GM18873 (cell line): ENCODE measurements around the gene POU2AF3.
"Not testable (repeated sequence)": the region's sequence is repeated elsewhere in the genome, so short reads cannot be mapped to it uniquely, and the experiment has no call there.

Experiments
- ATAC-seq: cut with Tn5 transposase; IDR thresholded peaks from one replicate; pipeline ENCODE4 v1.9.1; 2021; ENCODE audit warnings: mild to moderate bottlenecking, moderate library complexity, moderate number of reproducible peaks; ENCODE audit not compliant: unreplicated experiment, low FRiP score

The POU2AF3 gene

GRCh38 chr11:111298413-111299100 lies at the start of gene POU2AF3:
Gene POU2AF3, plus strand, starts transcription at chr11:111298546. Its CDS starts 36 bp downstream, at chr11:111298582.
- ATAC-seq, result no peak

GRCh38 chr11:111250936-111251335 lies 47.4 kb upstream of the POU2AF3 start:
- no peak for ATAC-seq

- no peak for ATAC-seq
These were observed 45.2 kb upstream of the POU2AF3 start for GRCh38 chr11:111253131-111253530.

GRCh38 chr11:111253630-111254029 lies 44.7 kb upstream of the POU2AF3 start:
- ATAC-seq, result no peak

- ATAC-seq, result no peak
These were observed 40.3 kb upstream of the POU2AF3 start for GRCh38 chr11:111258046-111258445.

GRCh38 chr11:111259896-111260295 lies 38.5 kb upstream of the POU2AF3 start:
- no peak for ATAC-seq

GRCh38 chr11:111260811-111261210 lies 37.5 kb upstream of the POU2AF3 start:
- ATAC-seq, result no peak

GRCh38 chr11:111264646-111265045 lies 33.7 kb upstream of the POU2AF3 start:
- no peak for ATAC-seq

GRCh38 chr11:111265421-111265820 lies 32.9 kb upstream of the POU2AF3 start:
- ATAC-seq, result no peak

GRCh38 chr11:111268303-111268702 lies 30.0 kb upstream of the POU2AF3 start:
- ATAC-seq, result not testable (repeated sequence)

GRCh38 chr11:111269146-111269868 lies 29.0 kb upstream of the POU2AF3 start:
- ATAC-seq, result no peak

GRCh38 chr11:111272420-111272819 lies 25.9 kb upstream of the POU2AF3 start:
- no peak for ATAC-seq

GRCh38 chr11:111282562-111283075 lies 15.7 kb upstream of the POU2AF3 start:
- ATAC-seq, result no peak

- no peak for ATAC-seq
These were observed 14.3 kb upstream of the POU2AF3 start for GRCh38 chr11:111283945-111284481.

- ATAC-seq, result no peak
These were observed 12.9 kb upstream of the POU2AF3 start for GRCh38 chr11:111285189-111286091.

GRCh38 chr11:111291764-111292163 lies 6.6 kb upstream of the POU2AF3 start:
- no peak for ATAC-seq

GRCh38 chr11:111292408-111292807 lies 5.9 kb upstream of the POU2AF3 start:
- not testable (repeated sequence) for ATAC-seq

GRCh38 chr11:111296196-111296595 lies 2.1 kb upstream of the POU2AF3 start:
- no peak for ATAC-seq

- no peak for ATAC-seq
These were observed 650 bp upstream of the POU2AF3 start for GRCh38 chr11:111297696-111298095.
